PC-3 (cell line): ENCODE data around the gene SOX18. TPM values are rescaled to one million over a fixed set of nuclear protein-coding genes. Genes with fewer than 3 reads are reported as not detected.

Source experiments
- ATAC-seq: fragments of 200-7000 bp; cut with Tn5 transposase; 2 replicates; pipeline ENCODE4 v1.9.1; 2020; ENCODE audit warnings: mild to moderate bottlenecking, moderate library complexity
- BruUV-seq: library from RNA; stranded (reverse); fragments of 400-500 nt; replicated peaks from 2 replicates; lab custom pipeline; 2021; lab: Mats Ljungman, UMichigan
- CTCF ChIA-PET: fragments of 300-600 bp; sonication (Branson Sonifier 250); formaldehyde crosslinking; loops from one replicate; lab custom pipeline; 2022; ENCODE audit warnings: antibody characterized with exemption; lab: Charles Lee
- POLR2A ChIA-PET: fragments of 300-600 bp; sonication (Branson Sonifier 250); formaldehyde crosslinking; loops from one replicate; lab custom pipeline; 2022; ENCODE audit warnings: antibody characterized with exemption; ENCODE audit not compliant: unreplicated experiment; lab: Charles Lee
- DNase-seq: peaks from one replicate; pipeline ENCODE4 v3.0.0-alpha.2; 2015
- H2AFZ ChIP-seq: fragments of 300-600 bp; sonication (generic); 2 replicates; pipeline ENCODE4 v1.6.0; 2016; ENCODE audit warnings: antibody characterized with exemption, low read length
- H3F3A ChIP-seq: fragments of 300-600 bp; sonication (generic); one replicate; pipeline ENCODE4 v1.6.0; 2017; ENCODE audit warnings: antibody characterized with exemption, low read length, control low read depth, mild to moderate bottlenecking; ENCODE audit not compliant: unreplicated experiment
- H3K27ac ChIP-seq: fragments of 300-600 bp; sonication (generic); 2 replicates; pipeline ENCODE4 v1.5.1; 2016; ENCODE audit warnings: mild to moderate bottlenecking, low read length
- H3K27me3 ChIP-seq: fragments of 300-600 bp; sonication (generic); 2 replicates; pipeline ENCODE4 v1.6.1; 2016; ENCODE audit warnings: low read length, mixed read lengths
- H3K36me3 ChIP-seq: fragments of 300-600 bp; sonication (generic); 2 replicates; pipeline ENCODE4 v1.6.1; 2016; ENCODE audit warnings: low read depth, mixed run types, low read length, mixed read lengths
- H3K4me1 ChIP-seq: fragments of 300-600 bp; sonication (generic); 2 replicates; pipeline ENCODE4 v1.5.1; 2016; ENCODE audit warnings: low read length; ENCODE audit not compliant: insufficient read depth
- H3K4me2 ChIP-seq: fragments of 300-600 bp; sonication (generic); 2 replicates; pipeline ENCODE4 v1.6.0; 2016; ENCODE audit warnings: low read length
- H3K4me3 ChIP-seq: fragments of 300-600 bp; sonication (generic); 2 replicates; pipeline ENCODE4 v1.5.1; 2016; ENCODE audit warnings: mild to moderate bottlenecking, low read length, mixed read lengths
- H3K79me2 ChIP-seq: fragments of 300-600 bp; sonication (generic); 2 replicates; pipeline ENCODE4 v1.6.1; 2017; ENCODE audit warnings: low read length, mixed read lengths
- H3K9ac ChIP-seq: fragments of 300-600 bp; sonication (generic); 2 replicates; pipeline ENCODE4 v1.6.0; 2016; ENCODE audit warnings: mild to moderate bottlenecking, low read length
- H3K9me2 ChIP-seq: fragments of 300-600 bp; sonication (generic); replicated peaks from 2 replicates; pipeline ENCODE4 v1.6.1; 2016; ENCODE audit warnings: mixed run types, low read length, mixed read lengths
- H3K9me3 ChIP-seq: fragments of 300-600 bp; sonication (generic); 2 replicates; pipeline ENCODE4 v1.6.1; 2016; ENCODE audit warnings: low read length, mixed read lengths
- H4K20me1 ChIP-seq: fragments of 300-600 bp; sonication (generic); 2 replicates; pipeline ENCODE4 v1.6.1; 2016; ENCODE audit warnings: low read length, mixed read lengths
- EZH2 ChIP-seq: fragments of 300-600 bp; sonication (generic); IDR thresholded peaks from one replicate; pipeline ENCODE4 v1.6.1; 2017; ENCODE audit warnings: antibody characterized with exemption, mild to moderate bottlenecking, low read length; ENCODE audit not compliant: unreplicated experiment
- EZH2phosphoT487 ChIP-seq: fragments of 300-600 bp; sonication (generic); IDR thresholded peaks from 2 replicates; pipeline ENCODE4 v1.6.1; 2018; ENCODE audit warnings: mild to moderate bottlenecking, antibody characterized with exemption, low read length, borderline replicate concordance
- intact Hi-C: fragments of 100-400 bp; cut with micrococcal nuclease; formaldehyde crosslinking; loops from 2 replicates; pipeline ENCODE4 v1.9.0; 2023
- total RNA-seq: library from RNA; depleted of rRNA; stranded (reverse); fragments of >200 nt; gene quantifications from 2 replicates; pipeline ENCODE4 v1.2.3, GENCODE V29; 2014
- TF ChIP-seq, protein P1 (sequence below): fragments of 300-600 bp; sonication (generic); conservative IDR thresholded peaks from 2 replicates; pipeline ENCODE4 v1.5.1; 2017; ENCODE audit warnings: antibody characterized with exemption, low read depth, mild to moderate bottlenecking, low read length

The SOX18 gene
- total RNA-seq, 1 experiment from 2014 or later: 1.5 TPM

DNA sequence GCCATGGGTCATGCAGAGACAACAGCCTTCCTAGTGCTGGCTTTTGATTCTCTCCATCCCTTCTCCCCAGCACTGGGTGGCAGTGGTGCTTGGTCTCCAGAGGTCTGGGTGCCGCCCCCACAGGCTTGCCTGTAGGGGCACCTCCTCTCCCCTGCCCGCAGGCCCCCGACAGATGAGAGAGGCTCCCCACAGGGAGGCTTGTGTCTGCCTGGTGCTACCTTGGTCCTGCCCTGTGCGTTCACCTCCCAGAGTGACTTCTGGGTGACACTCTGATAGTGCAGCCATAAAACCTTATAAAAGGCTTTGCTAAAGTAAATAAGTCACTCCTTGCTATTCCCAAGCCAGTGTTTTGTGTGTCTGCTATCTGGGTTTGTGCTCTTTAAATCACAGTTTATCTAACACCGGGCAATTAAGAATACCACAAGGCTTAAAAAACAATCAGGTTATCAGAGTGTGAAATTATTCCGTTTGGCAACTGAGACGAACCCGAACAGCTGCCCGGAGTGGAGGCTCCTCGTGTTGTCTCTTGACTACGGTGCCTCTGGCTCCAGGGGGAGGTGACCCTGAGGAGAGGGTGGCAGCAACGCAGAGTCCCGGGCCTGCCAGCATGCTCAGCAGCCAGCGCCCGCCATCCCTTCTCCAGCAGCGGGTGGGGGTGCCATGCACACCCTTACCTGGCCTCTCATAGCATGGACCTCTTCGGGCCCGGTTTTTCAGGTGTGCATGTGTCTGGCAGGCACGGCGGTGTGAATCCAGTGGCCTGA, 18.9 kb downstream of the SOX18 start:
- H3K27ac ChIP-seq: no peak overlapping the region
- H3K9ac ChIP-seq: no peak overlapping the region

DNA sequence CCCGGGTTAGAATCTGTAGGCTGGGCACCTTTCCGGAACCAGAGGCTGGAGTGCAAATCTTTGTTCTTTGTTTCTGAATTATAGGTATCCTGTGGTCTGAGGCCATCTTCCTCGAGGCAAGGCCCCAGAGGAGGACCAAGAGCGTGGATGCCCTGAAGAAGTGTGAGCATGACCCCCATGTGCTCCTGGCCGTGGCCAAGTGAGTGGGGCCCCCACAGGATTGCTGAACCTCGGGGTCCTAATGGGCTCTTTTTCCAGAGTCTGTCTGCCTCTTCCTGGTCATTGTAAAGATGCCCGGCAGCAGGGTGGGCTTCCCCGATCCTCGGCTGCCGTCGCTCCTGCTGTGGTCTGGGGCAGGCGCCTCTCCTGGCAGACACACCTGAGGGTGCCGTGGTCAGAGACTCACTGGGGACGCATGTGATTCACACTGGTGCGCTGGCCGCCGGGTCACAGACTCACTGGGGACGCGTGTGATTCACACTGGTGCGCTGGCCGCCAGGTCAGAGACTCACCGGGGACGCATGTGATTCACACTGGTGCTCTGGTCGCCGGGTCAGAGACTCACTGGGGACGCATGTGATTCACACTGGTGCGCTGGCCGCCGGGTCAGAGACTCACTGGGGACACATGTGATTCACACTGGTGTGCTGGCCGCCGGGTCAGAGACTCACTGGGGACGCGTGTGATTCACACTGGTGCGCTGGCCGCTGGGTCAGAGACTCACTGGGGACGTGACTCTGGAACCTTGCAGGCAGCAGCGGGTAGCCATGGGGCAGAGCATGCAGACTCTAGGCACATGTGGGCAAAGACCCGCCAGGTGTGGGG, 19.9 kb downstream of the SOX18 start:
- Histone ChIP-seq H3K27ac (no peak overlapping the region), H3K9ac (no peak overlapping the region), H3K27me3 (no peaks in the 10 kb centered on the region), H3K9me2 (no peaks in the 10 kb centered on the region), H3K36me3 (peaks cover 36% of the 10 kb centered on the region), H3K9me3 (no peaks in the 10 kb centered on the region), H3K4me1 (no peaks in the 10 kb centered on the region), H4K20me1 (no peaks in the 10 kb centered on the region), H3F3A (no peaks in the 10 kb centered on the region), H3K4me2 (no peak overlapping the region), H2AFZ (no peak overlapping the region), H3K4me3 (no peak overlapping the region), H3K79me2 (no peaks in the 10 kb centered on the region)
- DNase-seq: no peak
- ChIA-PET POLR2A (no interaction called here), CTCF (no interaction called here)
- BruUV-seq: no TSS peak
- TF ChIP-seq EZH2 (no peak), EZH2phosphoT487 (no peak)
- TF ChIP-seq, protein P1, sequence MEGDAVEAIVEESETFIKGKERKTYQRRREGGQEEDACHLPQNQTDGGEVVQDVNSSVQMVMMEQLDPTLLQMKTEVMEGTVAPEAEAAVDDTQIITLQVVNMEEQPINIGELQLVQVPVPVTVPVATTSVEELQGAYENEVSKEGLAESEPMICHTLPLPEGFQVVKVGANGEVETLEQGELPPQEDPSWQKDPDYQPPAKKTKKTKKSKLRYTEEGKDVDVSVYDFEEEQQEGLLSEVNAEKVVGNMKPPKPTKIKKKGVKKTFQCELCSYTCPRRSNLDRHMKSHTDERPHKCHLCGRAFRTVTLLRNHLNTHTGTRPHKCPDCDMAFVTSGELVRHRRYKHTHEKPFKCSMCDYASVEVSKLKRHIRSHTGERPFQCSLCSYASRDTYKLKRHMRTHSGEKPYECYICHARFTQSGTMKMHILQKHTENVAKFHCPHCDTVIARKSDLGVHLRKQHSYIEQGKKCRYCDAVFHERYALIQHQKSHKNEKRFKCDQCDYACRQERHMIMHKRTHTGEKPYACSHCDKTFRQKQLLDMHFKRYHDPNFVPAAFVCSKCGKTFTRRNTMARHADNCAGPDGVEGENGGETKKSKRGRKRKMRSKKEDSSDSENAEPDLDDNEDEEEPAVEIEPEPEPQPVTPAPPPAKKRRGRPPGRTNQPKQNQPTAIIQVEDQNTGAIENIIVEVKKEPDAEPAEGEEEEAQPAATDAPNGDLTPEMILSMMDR: no peak
- no peak for ATAC-seq
- intact Hi-C loops: no loop called here

More for the DNA sequence above, 18.9 kb downstream of the SOX18 start:
- ChIA-PET CTCF (no interaction called here), POLR2A (no interaction called here)
- Histone ChIP-seq H3K4me1 (no peaks in the 10 kb centered on the region), H4K20me1 (no peaks in the 10 kb centered on the region), H2AFZ (no peak overlapping the region), H3K9me3 (no peaks in the 10 kb centered on the region), H3K79me2 (no peaks in the 10 kb centered on the region), H3F3A (no peaks in the 10 kb centered on the region), H3K27me3 (no peaks in the 10 kb centered on the region), H3K36me3 (peaks cover 25% of the 10 kb centered on the region), H3K4me3 (no peak overlapping the region), H3K9me2 (no peaks in the 10 kb centered on the region), H3K4me2 (no peak overlapping the region)
- no TSS peak for BruUV-seq
- ATAC-seq (no peak), DNase-seq (no peak)
- TF ChIP-seq EZH2 (no peak), EZH2phosphoT487 (no peak)
- TF ChIP-seq, protein P1: no peak
- intact Hi-C loops: no loop called here
